Lower leg skin (tissue), 3 donors: ENCODE results near the gene AKT3.

ENCODE experiments used
- POLR2A ChIP-seq, 2 donors: fragments of 450-650 bp; IDR thresholded peaks; one replicate each; pipeline ENCODE4 v1.6.1; 2016 to 2017; ENCODE audit warnings: antibody characterized with exemption in 2 of 2, mild to moderate bottlenecking in 1 of 2, moderate library complexity in 1 of 2
- TF ChIP-seq, protein P1 (sequence below), 3 donors: fragments of 450-650 bp; IDR thresholded peaks; one replicate each; pipeline ENCODE4 v1.5.1; 2016; ENCODE audit warnings: antibody characterized with exemption in 3 of 3, mild to moderate bottlenecking in 3 of 3, moderate library complexity in 2 of 3

- no peak for TF ChIP-seq POLR2A (IDR thresholded peaks at IDR 0.05)
- TF ChIP-seq, protein P1, sequence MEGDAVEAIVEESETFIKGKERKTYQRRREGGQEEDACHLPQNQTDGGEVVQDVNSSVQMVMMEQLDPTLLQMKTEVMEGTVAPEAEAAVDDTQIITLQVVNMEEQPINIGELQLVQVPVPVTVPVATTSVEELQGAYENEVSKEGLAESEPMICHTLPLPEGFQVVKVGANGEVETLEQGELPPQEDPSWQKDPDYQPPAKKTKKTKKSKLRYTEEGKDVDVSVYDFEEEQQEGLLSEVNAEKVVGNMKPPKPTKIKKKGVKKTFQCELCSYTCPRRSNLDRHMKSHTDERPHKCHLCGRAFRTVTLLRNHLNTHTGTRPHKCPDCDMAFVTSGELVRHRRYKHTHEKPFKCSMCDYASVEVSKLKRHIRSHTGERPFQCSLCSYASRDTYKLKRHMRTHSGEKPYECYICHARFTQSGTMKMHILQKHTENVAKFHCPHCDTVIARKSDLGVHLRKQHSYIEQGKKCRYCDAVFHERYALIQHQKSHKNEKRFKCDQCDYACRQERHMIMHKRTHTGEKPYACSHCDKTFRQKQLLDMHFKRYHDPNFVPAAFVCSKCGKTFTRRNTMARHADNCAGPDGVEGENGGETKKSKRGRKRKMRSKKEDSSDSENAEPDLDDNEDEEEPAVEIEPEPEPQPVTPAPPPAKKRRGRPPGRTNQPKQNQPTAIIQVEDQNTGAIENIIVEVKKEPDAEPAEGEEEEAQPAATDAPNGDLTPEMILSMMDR (IDR thresholded peaks at IDR 0.05): no peak
These were observed 186.4 kb downstream of the AKT3 start for GRCh38 chr1:243663651-243664050.
